ENCODE measurements around the gene KCNC4. TPM values are rescaled to one million over a fixed set of nuclear protein-coding genes. Genes with fewer than 3 reads are reported as not detected.

Gene KCNC4
- 5.7 TPM for total RNA-seq

- DNase-seq (ENCODE audit: low read depth in 2 of 3, low spot score in 2 of 3): peak; percentile 84 to 92 (median 92)
Observed at GRCh38 chr1:110209715-110210603, at the start of gene KCNC4. Gene KCNC4 (plus strand): TSS chr1:110210314. CDS start chr1:110211500, 1,186 bp downstream.

- DNase-seq (ENCODE audit: low read depth in 2 of 3, low spot score in 2 of 3): no peak
Observed at GRCh38 chr1:110160538-110161100, 49.5 kb upstream of the KCNC4 start.

- DNase-seq (ENCODE audit: low read depth in 2 of 3, low spot score in 2 of 3): no peak
Observed at GRCh38 chr1:110161165-110161564, 48.9 kb upstream of the KCNC4 start.

GRCh38 chr1:110161849-110162248, 48.3 kb upstream of the KCNC4 start:
- DNase-seq (ENCODE audit: low read depth in 2 of 3, low spot score in 2 of 3): no peak

GRCh38 chr1:110163591-110163990, 46.5 kb upstream of the KCNC4 start:
- no peak for DNase-seq (ENCODE audit: low read depth in 2 of 3, low spot score in 2 of 3)

GRCh38 chr1:110164725-110165350, 45.3 kb upstream of the KCNC4 start:
- DNase-seq (ENCODE audit: low read depth in 2 of 3, low spot score in 2 of 3): no peak

GRCh38 chr1:110165761-110166231, 44.3 kb upstream of the KCNC4 start:
- no peak for DNase-seq (ENCODE audit: low read depth in 2 of 3, low spot score in 2 of 3)

- no peak for DNase-seq (ENCODE audit: low read depth in 2 of 3, low spot score in 2 of 3)
Observed at GRCh38 chr1:110166861-110167260, 43.3 kb upstream of the KCNC4 start.

- DNase-seq (ENCODE audit: low read depth in 2 of 3, low spot score in 2 of 3): no peak
Observed at GRCh38 chr1:110170766-110171733, 39.1 kb upstream of the KCNC4 start.

GRCh38 chr1:110172001-110172400, 38.1 kb upstream of the KCNC4 start:
- DNase-seq (ENCODE audit: low read depth in 2 of 3, low spot score in 2 of 3): no peak

- DNase-seq (ENCODE audit: low read depth in 2 of 3, low spot score in 2 of 3): no peak
Observed at GRCh38 chr1:110173466-110174105, 36.5 kb upstream of the KCNC4 start.

GRCh38 chr1:110174961-110175360, 35.2 kb upstream of the KCNC4 start:
- no peak for DNase-seq (ENCODE audit: low read depth in 2 of 3, low spot score in 2 of 3)

GRCh38 chr1:110176299-110176956, 33.7 kb upstream of the KCNC4 start:
- peak in 2 of 3 donors; percentile 55 to 83 for DNase-seq (ENCODE audit: low read depth in 2 of 3, low spot score in 2 of 3)

GRCh38 chr1:110177775-110178174, 32.3 kb upstream of the KCNC4 start:
- no peak for DNase-seq (ENCODE audit: low read depth in 2 of 3, low spot score in 2 of 3)

- DNase-seq (ENCODE audit: low read depth in 2 of 3, low spot score in 2 of 3): no peak
Observed at GRCh38 chr1:110183642-110184167, 26.4 kb upstream of the KCNC4 start.

GRCh38 chr1:110184446-110184845, 25.7 kb upstream of the KCNC4 start:
- no peak for DNase-seq (ENCODE audit: low read depth in 2 of 3, low spot score in 2 of 3)

- no peak for DNase-seq (ENCODE audit: low read depth in 2 of 3, low spot score in 2 of 3)
Observed at GRCh38 chr1:110185181-110185580, 24.9 kb upstream of the KCNC4 start.

GRCh38 chr1:110186558-110186957, 23.6 kb upstream of the KCNC4 start:
- DNase-seq (ENCODE audit: low read depth in 2 of 3, low spot score in 2 of 3): no peak
